ENCODE measurements around the gene LAMP2.

GRCh38 chrX:120419463-120419862 lies 49.6 kb downstream of the LAMP2 start:
- TF ChIP-seq CTCF (tag by site-specific recombination; IDR thresholded peaks at IDR 0.05), result no peak
- no peak for TF ChIP-seq ZNF174 (tag by site-specific recombination; IDR thresholded peaks at IDR 0.05)
- TF ChIP-seq EGR2 (tag by site-specific recombination; IDR thresholded peaks at IDR 0.05; ENCODE audit: low read depth), result no peak
- TF ChIP-seq HOXC10 (CRISPR knock-in tag; IDR thresholded peaks at IDR 0.05), result no peak
- TF ChIP-seq PRDM4 (tag by site-specific recombination; IDR thresholded peaks at IDR 0.05), result no peak
- TF ChIP-seq MZF1 (tag by site-specific recombination; IDR thresholded peaks at IDR 0.05; ENCODE audit: borderline replicate concordance), result no peak
